AG04450 (cell line): ENCODE measurements around the gene MARS1. TPM values are rescaled to one million over a fixed set of nuclear protein-coding genes. Genes with fewer than 3 reads are reported as not detected.
A peak's percentile ranks its signal among the peaks of the same experiment; 100 is the strongest.

Experiments
- CTCF ChIA-PET: fragments of 300-600, 350-600 bp; formaldehyde crosslinking; extraction: SDS; loops from one replicate; lab custom pipeline; 2022; ENCODE audit warnings: antibody characterized with exemption, inconsistent platforms; lab: Charles Lee
- POLR2A ChIA-PET: fragments of 350-600 bp; formaldehyde crosslinking; extraction: SDS; loops from one replicate; lab custom pipeline; 2021; ENCODE audit warnings: antibody characterized with exemption, inconsistent platforms; lab: Yijun Ruan, JAX
- DNase-seq: peaks from one replicate; pipeline ENCODE4 v3.0.0-alpha.2; 2011; ENCODE audit warnings: low read depth, low spot score
- H3K27ac ChIP-seq: one replicate; pipeline ENCODE4 v1.5.1; 2012; ENCODE audit warnings: low read depth, low read length, control low read depth
- H3K27me3 ChIP-seq: one replicate; pipeline ENCODE4 v1.6.0; 2012; ENCODE audit warnings: low read length; ENCODE audit not compliant: control insufficient read depth, insufficient read depth
- H3K4me3 ChIP-seq: 2 replicates; pipeline ENCODE4 v1.5.1; 2011; ENCODE audit warnings: mild to moderate bottlenecking, low read depth, low read length, control low read depth
- H3K9me3 ChIP-seq: 2 replicates; pipeline ENCODE4 v1.5.1; 2012; ENCODE audit warnings: low read length; ENCODE audit not compliant: control insufficient read depth, insufficient read depth
- CTCF ChIP-seq: IDR thresholded peaks from 2 replicates; pipeline ENCODE4 v1.5.1; 2011; ENCODE audit warnings: low read depth, low read length, control low read depth, inconsistent platforms
- polyA plus RNA-seq: library from polyadenylated mRNA; depleted of rRNA; stranded (reverse); fragments of >200 nt; gene quantifications from 2 replicates; pipeline ENCODE4 v1.2.3, GENCODE V29; 2011

MARS1 gene
- polyA plus RNA-seq, 1 experiment, result 236 TPM

GRCh38 chr12:57527184-57527583 lies 39.3 kb downstream of the MARS1 start:
- no peak for TF ChIP-seq CTCF
- CTCF ChIA-PET, result interaction anchor here (0.6 kb wide), 1 partner anchor 199 kb away, joined by 3 read pairs; no protein-coding TSS in a partner anchor
- H3K4me3 ChIP-seq, result no peak overlapping the region
- H3K27me3 ChIP-seq, result no peaks in the 10 kb centered on the region
- DNase-seq, result no peak
- peak overlapping the region; percentile 31 for H3K27ac ChIP-seq
- POLR2A ChIA-PET, result interaction anchor here (0.6 kb wide), 2 partner anchors 13 to 113 kb away, joined by 3 to 4 read pairs; no protein-coding TSS in a partner anchor
- H3K9me3 ChIP-seq, result no peaks in the 10 kb centered on the region

GRCh38 chr12:57528176-57528575 lies 40.3 kb downstream of the MARS1 start:
- POLR2A ChIA-PET, result interaction anchor here (0.7 kb wide), 1 partner anchor 77 kb away, joined by 3 read pairs; no protein-coding TSS in a partner anchor
- no peak overlapping the region for H3K27ac ChIP-seq
- TF ChIP-seq CTCF, result no peak
- CTCF ChIA-PET, result no interaction called here
- no peak overlapping the region for H3K4me3 ChIP-seq
- no peaks in the 10 kb centered on the region for H3K9me3 ChIP-seq
- no peaks in the 10 kb centered on the region for H3K27me3 ChIP-seq
- DNase-seq, result no peak

GRCh38 chr12:57528831-57529555 lies 41.1 kb downstream of the MARS1 start:
- CTCF ChIA-PET, result no interaction called here
- no peaks in the 10 kb centered on the region for H3K9me3 ChIP-seq
- DNase-seq, result no peak
- H3K27me3 ChIP-seq, result no peaks in the 10 kb centered on the region
- POLR2A ChIA-PET, result no interaction called here
- no peak for TF ChIP-seq CTCF
- H3K4me3 ChIP-seq, result no peak overlapping the region
- no peak overlapping the region for H3K27ac ChIP-seq

GRCh38 chr12:57529831-57530230 lies 42.0 kb downstream of the MARS1 start:
- no peaks in the 10 kb centered on the region for H3K9me3 ChIP-seq
- POLR2A ChIA-PET, result no interaction called here
- H3K27ac ChIP-seq, result peak overlapping the region; percentile 11
- no peak for DNase-seq
- H3K4me3 ChIP-seq, result no peak overlapping the region
- H3K27me3 ChIP-seq, result no peaks in the 10 kb centered on the region
- CTCF ChIA-PET, result no interaction called here
- no peak for TF ChIP-seq CTCF

GRCh38 chr12:57530396-57531142 lies 42.7 kb downstream of the MARS1 start:
- Histone ChIP-seq H3K4me3 (no peak overlapping the region), H3K27ac (no peak overlapping the region), H3K27me3 (no peaks in the 10 kb centered on the region), H3K9me3 (no peaks in the 10 kb centered on the region)
- ChIA-PET POLR2A (no interaction called here), CTCF (interaction anchor here (0.8 kb wide), 1 partner anchor 72 kb away, joined by 4 read pairs; no protein-coding TSS in a partner anchor)
- no peak for DNase-seq
- TF ChIP-seq CTCF, result no peak
